ENCODE results near the gene SLC25A11.

The SLC25A11 gene

DNA sequence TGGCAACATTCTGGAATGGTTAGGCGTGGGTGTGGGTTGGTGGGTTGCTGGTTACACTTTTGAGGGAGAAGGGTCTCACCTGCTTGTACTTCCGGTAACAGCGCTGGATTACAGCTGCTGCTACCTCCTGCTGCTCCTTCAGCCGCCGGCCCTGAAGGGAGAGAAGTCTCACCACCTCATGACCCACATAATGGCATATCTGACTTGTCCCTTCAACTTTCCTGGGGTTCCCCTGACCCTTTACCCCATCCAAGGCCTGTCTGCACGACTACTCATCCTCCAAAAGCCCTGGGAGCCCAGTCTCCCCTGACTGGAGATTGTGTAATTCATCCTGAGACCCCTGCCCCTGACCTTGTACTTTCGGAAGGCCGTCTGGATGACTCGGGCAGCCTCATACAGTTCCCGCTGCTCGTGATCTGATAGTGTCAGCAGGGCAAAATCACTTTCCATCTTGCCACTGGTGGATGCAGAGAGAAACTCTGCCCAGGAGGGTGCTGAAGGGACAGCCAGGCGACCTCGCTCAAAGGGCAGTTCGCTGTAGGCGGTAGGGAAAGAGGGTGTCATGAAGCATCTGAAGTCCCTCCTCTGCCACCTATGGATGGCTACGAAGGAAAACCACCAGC, 29.8 kb upstream of the SLC25A11 start:
- Mint-ChIP-seq H3K4me1 (ENCODE audit: low read depth) (peaks cover 39% of the 10 kb centered on the region), H3K27me3 (no peaks in the 10 kb centered on the region), H3K9me3 (ENCODE audit: low read depth) (no peaks in the 10 kb centered on the region), H3K36me3 (peaks cover 18% of the 10 kb centered on the region), H3K27ac (no peak overlapping the region), H3K4me3 (no peak overlapping the region)

DNA sequence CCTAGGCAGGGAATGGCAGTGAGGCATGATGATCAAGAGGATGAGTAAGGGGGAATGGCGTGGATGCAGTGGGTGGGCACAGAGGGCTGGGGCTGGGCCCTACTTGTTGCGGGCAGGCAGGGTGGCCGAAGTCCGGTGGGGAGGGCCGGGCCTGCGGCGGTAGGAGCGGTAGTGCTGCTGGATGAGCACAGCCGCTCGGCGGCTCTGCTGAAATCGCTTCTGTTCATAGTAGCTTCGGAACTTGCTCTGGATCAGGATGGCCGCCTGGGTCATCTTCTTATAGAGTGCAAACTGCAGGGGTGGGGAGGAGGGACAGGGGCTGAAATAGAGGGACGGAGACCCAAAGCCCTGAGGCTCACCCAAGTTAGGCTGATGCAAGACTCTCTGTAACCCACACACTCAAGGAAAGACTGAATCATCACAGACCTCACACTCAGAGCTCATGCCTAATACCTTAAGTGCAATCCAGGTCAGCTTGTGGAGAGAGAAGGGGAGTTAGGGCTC, 29.3 kb upstream of the SLC25A11 start:
- Mint-ChIP-seq H3K27me3 (no peaks in the 10 kb centered on the region), H3K4me3 (no peak overlapping the region), H3K9me3 (ENCODE audit: low read depth) (no peaks in the 10 kb centered on the region), H3K36me3 (peaks cover 18% of the 10 kb centered on the region), H3K27ac (no peak overlapping the region), H3K4me1 (ENCODE audit: low read depth) (peaks cover 39% of the 10 kb centered on the region)

DNA sequence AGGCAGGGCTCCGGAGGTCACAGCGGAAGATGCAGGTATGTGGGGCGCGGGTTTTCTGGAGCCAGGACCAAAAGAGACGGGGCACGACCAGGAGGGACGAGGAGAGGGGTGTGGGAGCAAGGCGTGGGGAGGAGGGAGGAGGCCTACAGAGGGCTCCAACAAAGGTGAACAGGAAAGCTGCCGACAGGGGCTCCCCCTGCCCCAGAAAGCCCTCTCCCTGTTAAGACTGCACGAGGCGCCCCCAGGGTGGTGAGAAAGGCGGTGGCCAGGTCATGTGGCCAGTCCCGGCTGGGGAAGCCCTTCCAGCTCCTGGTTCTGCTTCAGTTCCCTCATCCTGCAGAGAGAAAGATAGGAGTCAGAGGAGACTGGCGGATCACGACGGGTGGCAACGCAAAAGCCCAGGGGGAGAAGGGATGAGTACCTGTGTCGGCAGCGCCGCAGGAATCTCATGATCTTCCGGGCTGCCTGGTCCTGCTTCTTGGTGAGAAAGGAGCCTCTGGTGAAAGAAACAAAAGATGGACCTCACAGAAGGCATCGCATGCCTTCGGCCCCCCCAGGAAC, 28.7 kb upstream of the SLC25A11 start:
- H3K9me3 Mint-ChIP-seq (ENCODE audit: low read depth) = no peaks in the 10 kb centered on the region
- peaks cover 39% of the 10 kb centered on the region for H3K4me1 Mint-ChIP-seq (ENCODE audit: low read depth)
- peaks cover 18% of the 10 kb centered on the region for H3K36me3 Mint-ChIP-seq
- no peak overlapping the region for H3K4me3 Mint-ChIP-seq
- H3K27ac Mint-ChIP-seq = no peak overlapping the region
- no peaks in the 10 kb centered on the region for H3K27me3 Mint-ChIP-seq

DNA sequence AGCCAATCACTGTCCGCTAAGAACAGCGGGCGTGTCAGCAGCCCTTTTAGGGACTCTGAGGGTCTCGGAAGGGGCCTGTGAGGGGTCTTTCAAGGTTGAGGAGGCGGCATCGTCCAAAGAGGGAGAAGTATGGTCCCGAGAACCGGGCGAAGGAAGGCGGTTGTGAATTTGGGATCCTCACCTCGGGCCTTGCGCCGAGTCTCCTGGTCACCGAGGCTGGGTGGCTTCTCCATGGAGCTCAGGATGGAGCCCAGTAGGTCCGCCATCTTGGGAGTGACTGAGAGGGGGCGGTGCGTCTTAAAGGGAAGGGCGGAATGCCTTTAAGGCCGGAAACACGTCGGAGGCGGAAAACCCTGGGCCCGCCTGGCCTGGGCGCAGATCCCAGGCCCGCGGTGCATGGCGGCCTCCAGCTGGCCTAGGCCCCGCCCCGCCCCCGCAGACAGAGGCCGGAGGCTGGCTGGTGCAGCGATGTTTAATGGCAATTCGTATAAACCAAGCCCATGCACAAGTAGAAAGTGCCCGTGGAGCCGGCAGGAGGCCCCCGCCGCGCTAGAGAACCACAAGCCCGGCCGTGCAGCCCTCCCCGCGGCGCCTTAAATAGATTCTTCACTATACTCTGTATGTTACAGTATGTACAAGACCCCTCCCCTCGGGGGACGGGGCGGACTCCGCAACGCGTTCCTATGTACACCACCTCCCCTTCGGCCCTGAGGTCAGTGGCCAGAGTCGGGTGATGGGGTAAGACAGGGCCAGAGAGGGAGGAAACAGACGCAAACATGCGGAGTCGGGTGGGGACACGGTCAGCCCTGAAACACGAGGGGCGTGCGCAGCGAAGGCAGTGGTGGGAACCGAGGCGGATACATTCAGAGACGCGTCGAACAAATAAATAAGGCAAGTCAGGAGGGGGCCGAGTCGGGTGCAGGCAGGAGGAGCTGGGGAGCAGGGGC, 28.0 kb upstream of the SLC25A11 start, which contains the start of gene SPAG7:
SPAG7 (minus strand) TSS at position 279 of the 947 bp plus-strand sequence; CDS start at position 266, 13 bp downstream.
- Mint-ChIP-seq H3K4me1 (ENCODE audit: low read depth) (peaks cover 40% of the 10 kb centered on the region), H3K27ac (peak within 1 kb of the TSS; percentile 93), H3K4me3 (no peak within 1 kb of the TSS)

DNA sequence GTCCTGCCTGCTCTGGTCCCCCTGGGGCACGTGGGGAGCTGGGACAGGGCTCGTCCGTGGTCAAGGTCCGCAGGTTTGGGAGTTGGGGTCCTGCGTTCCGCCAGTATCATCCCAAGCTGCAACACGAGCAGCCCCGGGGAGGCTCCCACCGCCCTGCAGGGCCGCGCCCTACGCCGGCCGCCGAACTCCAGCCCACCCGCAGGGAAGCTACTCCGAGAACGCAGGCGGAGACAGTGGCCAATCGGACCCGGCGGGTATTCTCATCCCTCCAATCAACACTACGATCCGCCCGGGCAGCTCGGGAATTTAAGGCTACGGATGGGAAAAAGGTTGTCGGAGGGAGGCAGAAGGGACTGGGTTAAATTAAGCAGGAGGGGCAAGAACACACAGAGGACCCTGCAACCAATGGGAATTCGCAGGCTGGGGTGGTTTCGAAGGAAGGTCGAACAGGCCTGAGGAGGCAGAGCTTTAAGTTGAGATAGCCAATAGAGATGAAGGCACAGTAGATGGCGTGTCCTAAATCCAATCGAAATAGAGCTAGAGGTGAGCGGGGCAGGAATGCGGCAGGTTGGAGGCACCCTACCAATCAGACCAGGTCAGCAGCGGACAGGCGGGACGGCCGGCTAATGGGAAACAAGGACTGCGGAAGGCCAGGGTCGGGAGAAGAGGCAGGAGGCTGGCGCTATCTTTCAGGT, 27.1 kb upstream of the SLC25A11 start:
- H3K27ac Mint-ChIP-seq = peak overlapping the region; percentile 93
- H3K4me3 Mint-ChIP-seq = no peak overlapping the region
- H3K36me3 Mint-ChIP-seq = peaks cover 18% of the 10 kb centered on the region
- no peaks in the 10 kb centered on the region for H3K9me3 Mint-ChIP-seq (ENCODE audit: low read depth)
- peaks cover 40% of the 10 kb centered on the region for H3K4me1 Mint-ChIP-seq (ENCODE audit: low read depth)
- no peaks in the 10 kb centered on the region for H3K27me3 Mint-ChIP-seq

More for the DNA sequence above, 28.0 kb upstream of the SLC25A11 start, which contains the start of gene SPAG7:
- peaks cover 18% of the 10 kb centered on the region for H3K36me3 Mint-ChIP-seq
- no peaks in the 10 kb centered on the region for H3K27me3 Mint-ChIP-seq
- H3K9me3 Mint-ChIP-seq (ENCODE audit: low read depth) = no peaks in the 10 kb centered on the region

DNA sequence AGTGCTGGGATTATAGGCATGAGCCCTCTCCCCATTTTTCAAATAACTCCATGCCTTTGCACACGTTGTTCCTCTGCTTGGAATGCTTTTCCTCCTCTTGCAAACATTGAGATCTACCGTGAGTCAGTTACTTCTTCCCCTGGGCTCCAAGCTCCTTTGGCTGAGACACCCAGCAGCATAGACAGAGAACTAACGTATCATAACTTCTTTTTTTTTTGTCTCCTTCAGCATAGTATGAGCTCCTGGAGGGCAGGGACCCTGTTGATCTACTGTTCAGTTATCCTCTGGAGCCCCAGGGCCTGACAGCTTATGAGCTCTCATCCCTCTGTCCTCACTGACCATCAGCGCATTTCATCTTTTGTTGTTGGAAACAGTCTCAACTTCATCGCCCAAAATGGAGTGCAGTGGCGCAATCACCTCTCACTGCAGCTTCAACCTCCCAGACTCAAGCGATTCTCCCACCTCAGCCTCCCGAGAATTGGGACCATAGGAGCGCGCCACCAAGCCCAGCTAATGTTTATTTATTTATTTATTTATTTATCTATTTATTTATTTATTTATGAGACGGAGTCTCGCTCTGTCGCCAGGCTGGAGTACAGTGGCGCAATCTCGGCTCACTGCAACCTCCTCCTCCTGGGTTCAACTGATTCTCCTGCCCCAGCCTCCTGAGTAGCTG, 25.6 kb upstream of the SLC25A11 start:
- Mint-ChIP-seq H3K27ac (no peak overlapping the region), H3K27me3 (no peaks in the 10 kb centered on the region), H3K9me3 (ENCODE audit: low read depth) (no peaks in the 10 kb centered on the region), H3K4me3 (peak overlapping the region; percentile 25), H3K4me1 (ENCODE audit: low read depth) (peaks cover 32% of the 10 kb centered on the region), H3K36me3 (peaks cover 14% of the 10 kb centered on the region)

DNA sequence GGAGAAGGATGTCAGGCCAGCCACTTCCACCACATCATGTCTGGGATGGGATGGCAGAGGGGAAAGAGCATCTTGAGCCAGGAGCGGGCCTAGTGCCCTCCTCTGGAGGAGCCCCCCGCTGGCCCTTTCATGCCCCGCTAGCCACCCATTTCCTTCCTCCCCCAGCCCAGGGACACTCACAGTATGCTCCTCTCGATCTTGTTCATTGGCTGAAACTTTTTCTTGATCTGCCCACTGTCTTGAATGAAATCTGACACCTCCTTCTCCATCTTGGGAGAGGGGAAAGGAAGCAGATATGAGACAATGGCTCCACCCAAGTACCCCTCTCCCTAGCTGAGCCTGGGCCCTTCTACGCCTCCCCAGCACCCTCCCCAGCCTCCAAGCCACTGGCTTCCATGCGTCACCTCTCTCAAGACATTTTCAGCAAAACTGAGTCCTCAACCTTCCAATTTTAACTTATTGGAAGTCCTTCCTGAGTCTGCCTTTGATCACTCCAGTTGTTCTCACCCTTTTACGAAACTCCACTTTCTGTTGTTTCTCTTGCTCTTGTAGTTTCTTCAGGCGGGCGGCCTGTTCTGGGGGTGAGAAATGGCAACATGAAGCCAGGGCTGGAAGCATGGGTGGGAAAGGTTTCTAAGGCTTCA, 20.6 kb upstream of the SLC25A11 start:
- Mint-ChIP-seq H3K4me1 (ENCODE audit: low read depth) (peaks cover 11% of the 10 kb centered on the region), H3K27ac (peak overlapping the region; percentile 24), H3K4me3 (no peak overlapping the region), H3K9me3 (ENCODE audit: low read depth) (no peaks in the 10 kb centered on the region), H3K27me3 (no peaks in the 10 kb centered on the region), H3K36me3 (peaks cover 3% of the 10 kb centered on the region)

DNA sequence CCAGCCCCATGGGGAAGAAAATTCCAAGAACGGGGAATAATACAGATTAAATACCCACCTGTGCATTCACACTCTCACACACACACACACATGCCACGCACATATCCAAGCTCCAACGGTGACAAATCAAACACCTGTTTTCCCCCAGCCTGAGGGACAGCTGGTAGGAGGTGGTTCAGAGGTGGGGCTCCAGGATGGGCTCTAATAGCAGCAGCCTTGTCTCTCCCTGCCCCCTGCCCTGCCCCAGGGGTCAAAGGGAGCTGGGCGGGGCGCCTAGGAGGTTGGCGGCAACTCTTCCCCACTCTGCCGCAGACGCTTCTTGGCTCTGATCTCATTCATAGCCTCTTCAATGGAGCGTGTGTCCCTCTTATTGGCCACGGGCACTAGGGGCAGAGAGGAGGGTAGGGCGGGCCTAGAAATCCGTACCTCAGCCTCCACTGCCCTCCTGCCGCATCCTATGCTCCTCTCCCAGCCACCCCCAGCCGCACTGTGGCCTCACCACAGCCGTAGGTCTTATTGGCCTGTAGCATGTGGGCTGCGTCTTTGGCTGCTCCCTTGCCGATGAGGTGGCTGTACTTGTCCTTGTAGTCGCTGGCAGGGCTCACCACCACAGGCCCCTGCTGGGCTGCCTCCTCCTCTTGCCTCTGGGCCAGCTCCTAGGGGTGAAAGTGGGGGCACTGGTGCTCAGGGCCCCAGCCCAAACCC, 19.6 kb upstream of the SLC25A11 start:
- no peak overlapping the region for H3K27ac Mint-ChIP-seq
- H3K4me1 Mint-ChIP-seq (ENCODE audit: low read depth) = peaks cover 8% of the 10 kb centered on the region
- no peaks in the 10 kb centered on the region for H3K36me3 Mint-ChIP-seq
- H3K9me3 Mint-ChIP-seq (ENCODE audit: low read depth) = no peaks in the 10 kb centered on the region
- H3K27me3 Mint-ChIP-seq = no peaks in the 10 kb centered on the region
- H3K4me3 Mint-ChIP-seq = no peak overlapping the region

DNA sequence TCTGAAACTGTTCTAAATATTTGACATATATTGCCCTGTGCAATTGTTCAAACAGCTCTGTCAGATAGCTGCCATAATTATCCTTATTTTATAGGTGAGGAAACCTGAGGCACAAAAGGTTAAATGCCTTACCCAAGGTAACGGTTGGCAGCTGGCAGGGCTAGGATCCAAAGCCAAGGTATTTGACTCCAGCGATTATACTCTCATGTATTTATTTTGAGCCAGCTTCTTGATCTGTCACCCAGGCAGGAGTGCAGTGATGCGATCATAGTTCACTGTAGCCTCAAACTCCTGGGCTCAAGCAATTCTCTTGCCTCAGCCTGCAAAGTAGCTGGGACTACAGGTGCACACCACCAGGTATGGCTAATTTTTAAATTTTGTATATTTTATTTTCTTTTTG, 18.3 kb upstream of the SLC25A11 start:
- no peak overlapping the region for H3K27ac Mint-ChIP-seq
- H3K36me3 Mint-ChIP-seq = no peaks in the 10 kb centered on the region
- H3K27me3 Mint-ChIP-seq = no peaks in the 10 kb centered on the region
- no peaks in the 10 kb centered on the region for H3K9me3 Mint-ChIP-seq (ENCODE audit: low read depth)
- H3K4me1 Mint-ChIP-seq (ENCODE audit: low read depth) = peaks cover 7% of the 10 kb centered on the region
- no peak overlapping the region for H3K4me3 Mint-ChIP-seq

DNA sequence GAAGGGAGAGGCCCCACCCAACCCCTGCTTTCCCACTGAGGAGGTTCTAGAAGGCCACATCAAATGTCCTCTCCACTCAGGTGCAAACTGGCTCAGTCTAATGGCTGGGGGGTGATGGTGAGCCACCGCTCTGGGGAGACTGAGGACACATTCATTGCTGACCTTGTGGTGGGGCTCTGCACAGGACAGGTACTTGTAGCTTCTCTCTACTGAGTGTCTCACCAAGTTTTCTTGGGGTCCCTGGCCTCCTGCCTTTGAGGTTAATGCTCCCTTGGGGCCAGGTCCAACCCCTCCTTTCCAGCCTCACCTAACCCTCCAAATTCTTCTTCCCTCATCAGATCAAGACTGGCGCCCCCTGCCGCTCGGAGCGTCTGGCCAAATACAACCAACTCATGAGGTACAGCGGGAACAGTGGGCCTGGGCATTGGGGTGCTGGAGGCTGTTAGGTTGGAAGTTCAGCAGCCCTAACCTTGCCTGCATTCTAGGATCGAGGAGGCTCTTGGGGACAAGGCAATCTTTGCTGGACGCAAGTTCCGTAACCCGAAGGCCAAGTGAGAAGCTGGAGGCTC, 16.7 kb upstream of the SLC25A11 start:
- Mint-ChIP-seq H3K27ac (no peak overlapping the region), H3K36me3 (no peaks in the 10 kb centered on the region), H3K27me3 (no peaks in the 10 kb centered on the region), H3K9me3 (ENCODE audit: low read depth) (no peaks in the 10 kb centered on the region), H3K4me3 (no peak overlapping the region), H3K4me1 (ENCODE audit: low read depth) (peaks cover 8% of the 10 kb centered on the region)

DNA sequence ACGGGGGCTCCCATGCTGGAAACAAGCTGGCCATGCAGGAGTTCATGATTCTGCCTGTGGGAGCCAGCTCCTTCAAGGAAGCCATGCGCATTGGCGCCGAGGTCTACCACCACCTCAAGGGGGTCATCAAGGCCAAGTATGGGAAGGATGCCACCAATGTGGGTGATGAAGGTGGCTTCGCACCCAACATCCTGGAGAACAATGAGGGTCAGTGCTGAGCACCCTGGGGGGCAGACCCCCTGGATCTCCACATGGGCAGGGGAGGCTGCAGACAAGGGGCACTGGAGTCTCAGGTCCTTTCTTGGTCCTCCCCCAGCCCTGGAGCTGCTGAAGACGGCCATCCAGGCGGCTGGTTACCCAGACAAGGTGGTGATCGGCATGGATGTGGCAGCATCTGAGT, 15.2 kb upstream of the SLC25A11 start:
- Mint-ChIP-seq H3K27ac (no peak overlapping the region), H3K4me1 (ENCODE audit: low read depth) (peaks cover 14% of the 10 kb centered on the region), H3K9me3 (ENCODE audit: low read depth) (no peaks in the 10 kb centered on the region), H3K4me3 (no peak overlapping the region), H3K36me3 (no peaks in the 10 kb centered on the region), H3K27me3 (no peaks in the 10 kb centered on the region)

DNA sequence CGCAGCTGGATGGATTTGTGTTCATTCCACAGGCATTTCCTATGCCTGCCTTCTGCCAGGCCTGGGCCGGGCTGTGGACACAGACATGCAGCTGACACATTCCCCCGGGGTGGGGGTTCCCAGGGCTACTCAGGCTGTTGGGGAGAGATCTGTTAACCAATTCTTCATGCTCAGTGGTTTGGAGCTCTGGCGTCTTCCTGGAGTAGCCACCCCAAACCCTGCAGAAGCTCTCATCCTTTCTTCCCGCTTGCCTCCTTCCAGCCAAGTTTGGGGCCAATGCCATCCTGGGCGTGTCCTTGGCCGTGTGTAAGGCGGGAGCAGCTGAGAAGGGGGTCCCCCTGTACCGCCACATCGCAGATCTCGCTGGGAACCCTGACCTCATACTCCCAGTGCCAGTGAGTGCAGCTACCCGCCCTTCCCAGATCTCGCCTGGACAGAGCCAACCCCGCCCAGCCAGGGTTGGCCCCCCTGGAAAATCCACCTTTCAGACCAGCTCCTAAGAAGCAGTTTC, 13.7 kb upstream of the SLC25A11 start:
- Mint-ChIP-seq H3K9me3 (ENCODE audit: low read depth) (no peaks in the 10 kb centered on the region), H3K4me1 (ENCODE audit: low read depth) (peaks cover 15% of the 10 kb centered on the region), H3K36me3 (no peaks in the 10 kb centered on the region), H3K27ac (no peak overlapping the region), H3K4me3 (no peak overlapping the region), H3K27me3 (no peaks in the 10 kb centered on the region)

DNA sequence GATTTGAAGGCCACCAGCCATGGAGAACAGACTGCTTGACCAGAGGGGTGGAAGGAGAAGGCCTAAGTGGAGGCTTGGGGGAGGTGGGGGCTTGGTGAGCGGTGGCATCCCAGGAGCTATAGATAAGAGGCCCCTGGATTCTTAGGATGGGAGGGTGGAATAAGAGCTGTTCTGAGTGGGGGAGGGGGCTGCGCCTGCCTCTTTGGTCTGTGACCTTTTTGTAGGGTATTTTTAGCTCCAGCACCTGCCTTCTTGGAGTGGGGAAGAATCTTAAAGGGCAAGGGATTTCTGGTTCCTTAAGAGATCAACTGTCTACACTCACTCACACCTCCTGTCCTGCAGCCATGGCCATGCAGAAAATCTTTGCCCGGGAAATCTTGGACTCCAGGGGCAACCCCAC, 11.6 kb upstream of the SLC25A11 start:
- no peaks in the 10 kb centered on the region for H3K27me3 Mint-ChIP-seq
- peak overlapping the region; percentile 97 for H3K27ac Mint-ChIP-seq
- H3K4me3 Mint-ChIP-seq = peak overlapping the region; percentile 88
- H3K36me3 Mint-ChIP-seq = peaks cover 5% of the 10 kb centered on the region
- peaks cover 14% of the 10 kb centered on the region for H3K4me1 Mint-ChIP-seq (ENCODE audit: low read depth)
- H3K9me3 Mint-ChIP-seq (ENCODE audit: low read depth) = no peaks in the 10 kb centered on the region

All from activated naive CD8-positive, alpha-beta T cell (primary cell).